Loucy (cell line): ENCODE results near the gene DUSP28.

Experiments used
- CTCF ChIP-seq: fragments of 200-600 bp; sonication (generic); conservative IDR thresholded peaks from 2 replicates; pipeline ENCODE4 v1.5.1; 2014; ENCODE audit warnings: mild to moderate bottlenecking, antibody characterized with exemption, low read length
- EZH2phosphoT487 ChIP-seq: fragments of 200-600 bp; IDR thresholded peaks from 2 replicates; pipeline ENCODE4 v1.6.1; 2018; ENCODE audit warnings: antibody characterized with exemption, mild to moderate bottlenecking, moderate library complexity, borderline replicate concordance

- TF ChIP-seq CTCF (no peak), EZH2phosphoT487 (no peak)
Measured at GRCh38 chr2:240591784-240592183, 31.6 kb downstream of the DUSP28 start.
